ENCODE results near the gene SGIP1. TPM values are rescaled to one million over a fixed set of nuclear protein-coding genes. Genes with fewer than 3 reads are reported as not detected.
"Not testable (repeated sequence)": the region's sequence is repeated elsewhere in the genome, so short reads cannot be mapped to it uniquely, and the experiment has no call there.

Gene SGIP1
- total RNA-seq, 1 experiment from 2014 or later = 2.8 TPM

DNA sequence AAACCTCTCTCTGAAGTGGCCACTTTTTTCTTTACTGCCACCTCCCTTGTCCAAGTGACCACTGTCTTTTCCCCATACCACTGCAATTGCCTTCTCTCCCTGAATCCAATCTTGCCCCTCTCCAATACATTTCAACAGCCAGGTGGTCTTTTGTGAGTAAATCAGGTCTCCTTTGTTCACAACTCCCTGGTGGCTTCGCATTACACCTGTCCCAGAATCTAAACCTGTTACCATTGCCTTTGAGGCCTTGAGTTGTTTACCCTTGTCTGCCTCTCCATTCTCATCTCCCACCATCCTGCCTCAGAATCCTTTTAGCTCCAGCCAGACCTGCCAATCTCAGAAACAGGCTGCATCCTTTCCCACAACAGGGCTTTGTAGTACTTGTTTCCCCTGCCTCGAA, 196.5 kb downstream of the SGIP1 start:
- Histone ChIP-seq H3K27ac (no peak overlapping the region), H3K36me3 (no peaks in the 10 kb centered on the region), H3K4me1 (replicated peaks) (peaks cover 17% of the 10 kb centered on the region; the same call in 1 of the 2 replicates), H3K4me3 (no peak overlapping the region), H3K9me3 (replicated peaks) (no peaks in the 10 kb centered on the region), H3K27me3 (replicated peaks) (no peaks in the 10 kb centered on the region)
- DNase-seq (ENCODE audit: low read depth in 1 of 2, low spot score in 2 of 2) = no peak

DNA sequence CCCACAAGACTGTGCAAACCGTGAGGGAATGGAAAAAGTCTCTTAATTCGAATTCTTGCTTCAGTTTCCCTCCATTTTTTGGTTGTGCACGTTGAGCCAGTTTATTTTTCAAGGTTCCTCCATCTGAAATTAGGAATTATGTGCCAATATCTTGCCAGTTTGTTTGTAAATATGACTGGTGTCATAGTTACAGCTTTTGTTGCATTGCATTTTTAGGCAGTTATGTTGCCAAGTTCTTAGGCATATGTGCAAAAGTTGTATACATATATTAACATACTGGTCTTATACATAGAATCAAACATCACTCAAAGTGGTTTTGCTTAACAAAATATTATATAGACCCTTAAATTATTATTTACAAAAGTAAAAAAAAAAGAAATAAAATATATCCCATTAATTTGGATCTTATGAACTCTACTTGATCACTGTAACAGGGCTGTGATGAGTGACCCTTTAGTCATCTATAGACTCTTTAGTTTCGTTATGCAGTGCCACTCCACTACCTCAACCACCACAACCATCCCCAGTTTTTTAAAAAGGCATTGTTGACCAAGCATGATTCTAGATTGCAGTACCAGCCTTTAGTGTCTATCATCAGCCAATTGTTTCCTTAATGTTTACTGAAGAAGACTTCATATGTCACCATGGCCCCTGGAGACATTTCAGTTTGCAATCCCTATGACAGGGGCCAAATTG, 197.4 kb downstream of the SGIP1 start:
- H3K4me1 ChIP-seq (replicated peaks) = peaks cover 11% of the 10 kb centered on the region; the same call in 1 of the 2 replicates
- no peak for DNase-seq (ENCODE audit: low read depth in 1 of 2, low spot score in 2 of 2)

DNA sequence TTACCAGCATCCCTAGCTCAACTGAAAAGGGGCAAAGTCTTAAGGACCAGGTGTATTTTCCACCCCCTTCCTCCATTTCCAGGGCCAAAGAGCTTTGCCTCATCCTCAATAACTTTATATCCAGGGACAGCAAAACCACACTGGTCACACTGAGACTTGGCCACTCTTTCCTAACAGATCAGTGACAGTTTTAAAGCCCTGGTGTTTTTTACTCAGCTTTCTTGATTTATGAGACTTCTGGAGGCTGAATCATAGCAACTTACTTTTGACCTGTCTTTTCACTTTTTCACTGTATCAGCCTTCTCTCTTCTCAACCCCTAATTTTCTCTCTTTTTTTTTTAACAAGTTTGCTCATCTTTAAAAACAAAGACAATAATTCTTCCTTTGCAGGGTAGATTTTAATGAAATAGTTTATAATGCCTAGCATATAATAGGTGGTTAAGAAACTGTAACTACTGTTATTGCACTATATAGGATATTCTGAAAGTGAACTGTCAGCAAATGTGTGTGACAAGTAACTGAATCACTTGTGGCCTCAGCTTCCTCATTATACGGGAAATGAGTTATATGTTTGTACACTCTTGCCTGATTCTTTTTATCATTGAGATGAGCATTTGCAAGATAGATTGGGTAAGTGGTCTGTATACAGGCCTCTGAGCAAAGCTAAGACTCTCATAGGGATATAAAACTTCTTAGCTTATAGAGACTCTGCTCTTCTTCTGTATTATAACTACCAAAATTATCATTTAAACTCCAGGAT, 198.6 kb downstream of the SGIP1 start:
- Histone ChIP-seq H3K27me3 (replicated peaks) (no peaks in the 10 kb centered on the region), H3K36me3 (no peaks in the 10 kb centered on the region), H3K4me1 (replicated peaks) (peaks cover 11% of the 10 kb centered on the region; the same call in 1 of the 2 replicates), H3K27ac (no peak overlapping the region), H3K4me3 (no peak overlapping the region), H3K9me3 (replicated peaks) (no peaks in the 10 kb centered on the region)
- no peak for DNase-seq (ENCODE audit: low read depth in 1 of 2, low spot score in 2 of 2)

More for the DNA sequence above, 197.4 kb downstream of the SGIP1 start:
- no peaks in the 10 kb centered on the region for H3K36me3 ChIP-seq
- no peaks in the 10 kb centered on the region for H3K9me3 ChIP-seq (replicated peaks)
- no peak overlapping the region for H3K27ac ChIP-seq
- H3K4me3 ChIP-seq = no peak overlapping the region
- H3K27me3 ChIP-seq (replicated peaks) = no peaks in the 10 kb centered on the region

DNA sequence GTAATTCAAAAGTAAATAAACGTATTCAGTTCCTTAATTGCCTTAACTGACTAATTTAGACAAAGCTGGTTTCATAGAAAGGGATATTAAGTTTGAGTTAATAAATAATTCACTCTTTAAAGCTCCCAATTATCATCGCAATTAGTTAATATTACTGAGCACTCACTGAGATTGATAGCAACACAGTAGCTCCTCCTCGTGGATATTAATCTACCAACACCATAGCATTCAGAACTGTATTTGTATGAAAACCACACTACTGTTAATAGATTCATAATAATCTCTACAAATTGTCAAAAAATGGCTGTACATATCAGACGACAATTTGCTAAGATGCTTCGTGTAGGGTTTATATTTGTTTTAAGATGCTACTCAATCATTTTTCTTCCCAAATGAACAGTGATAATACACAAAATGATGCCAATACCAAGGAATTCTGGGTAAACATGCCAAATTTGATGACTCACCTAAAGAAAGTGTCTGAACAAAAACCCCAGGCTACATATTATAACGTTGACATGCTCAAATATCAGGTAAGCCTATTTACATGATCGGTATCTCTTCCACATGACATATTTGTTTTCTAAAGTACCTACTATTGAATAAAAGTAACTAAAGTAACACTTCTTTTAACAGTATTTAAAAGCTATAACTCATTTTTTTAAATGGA, 199.5 kb downstream of the SGIP1 start:
- no peak for DNase-seq (ENCODE audit: low read depth in 1 of 2, low spot score in 2 of 2)

DNA sequence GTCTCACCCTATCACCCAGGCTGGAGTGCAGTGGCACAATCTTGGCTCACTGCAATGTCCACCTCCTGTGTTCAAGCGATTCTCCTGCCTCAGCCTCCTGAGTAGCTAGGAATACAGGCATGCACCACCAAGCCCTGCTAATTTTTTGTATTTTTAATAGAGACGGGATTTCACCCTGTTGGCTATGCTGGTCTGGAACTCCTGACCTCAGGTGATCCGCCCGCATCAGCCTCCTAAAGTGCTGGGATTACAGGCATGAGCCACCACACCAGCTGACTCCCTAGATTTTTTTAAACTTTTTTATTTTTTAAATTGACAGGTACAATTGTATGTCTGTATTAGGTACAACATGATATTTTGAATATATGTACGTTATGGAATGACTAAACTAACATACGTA, 200.6 kb downstream of the SGIP1 start:
- H3K36me3 ChIP-seq; H3K4me3 ChIP-seq; H3K27me3 ChIP-seq (replicated peaks); DNase-seq (ENCODE audit: low read depth in 1 of 2, low spot score in 2 of 2); H3K27ac ChIP-seq; H3K9me3 ChIP-seq (replicated peaks): not testable (repeated sequence)
- H3K4me1 ChIP-seq (replicated peaks) = peaks cover 11% of the 10 kb centered on the region; the same call in 1 of the 2 replicates

More for the DNA sequence above, 199.5 kb downstream of the SGIP1 start:
- no peaks in the 10 kb centered on the region for H3K9me3 ChIP-seq (replicated peaks)
- peaks cover 11% of the 10 kb centered on the region; the same call in 1 of the 2 replicates for H3K4me1 ChIP-seq (replicated peaks)
- H3K27me3 ChIP-seq (replicated peaks) = no peaks in the 10 kb centered on the region
- H3K27ac ChIP-seq = no peak overlapping the region
- no peak overlapping the region for H3K4me3 ChIP-seq
- H3K36me3 ChIP-seq = no peaks in the 10 kb centered on the region

DNA sequence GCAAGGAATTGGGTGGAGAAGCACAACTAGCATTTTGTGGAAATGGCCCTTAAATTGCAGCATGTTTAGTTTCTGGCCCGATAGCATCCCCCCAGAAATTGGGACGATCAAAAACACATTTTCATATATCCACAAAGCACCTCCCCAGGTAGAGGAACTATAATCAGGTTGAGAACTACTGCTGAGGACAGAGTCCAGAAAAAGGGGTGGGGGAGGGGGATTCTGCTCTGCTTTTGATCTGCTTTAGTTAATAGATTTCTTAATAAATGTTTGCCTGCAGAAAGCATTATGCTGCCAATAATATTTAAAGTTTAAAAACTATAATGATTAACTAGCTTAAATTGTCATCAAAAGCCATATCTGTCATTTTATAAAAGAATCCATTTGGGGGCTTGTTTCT, 203.9 kb downstream of the SGIP1 start:
- no peaks in the 10 kb centered on the region for H3K9me3 ChIP-seq (replicated peaks)
- H3K27ac ChIP-seq = no peak overlapping the region
- H3K4me3 ChIP-seq = no peak overlapping the region
- H3K27me3 ChIP-seq (replicated peaks) = no peaks in the 10 kb centered on the region
- DNase-seq (ENCODE audit: low read depth in 1 of 2, low spot score in 2 of 2) = no peak
- peaks cover 9% of the 10 kb centered on the region; the same call in 1 of the 2 replicates for H3K4me1 ChIP-seq (replicated peaks)
- no peaks in the 10 kb centered on the region for H3K36me3 ChIP-seq

DNA sequence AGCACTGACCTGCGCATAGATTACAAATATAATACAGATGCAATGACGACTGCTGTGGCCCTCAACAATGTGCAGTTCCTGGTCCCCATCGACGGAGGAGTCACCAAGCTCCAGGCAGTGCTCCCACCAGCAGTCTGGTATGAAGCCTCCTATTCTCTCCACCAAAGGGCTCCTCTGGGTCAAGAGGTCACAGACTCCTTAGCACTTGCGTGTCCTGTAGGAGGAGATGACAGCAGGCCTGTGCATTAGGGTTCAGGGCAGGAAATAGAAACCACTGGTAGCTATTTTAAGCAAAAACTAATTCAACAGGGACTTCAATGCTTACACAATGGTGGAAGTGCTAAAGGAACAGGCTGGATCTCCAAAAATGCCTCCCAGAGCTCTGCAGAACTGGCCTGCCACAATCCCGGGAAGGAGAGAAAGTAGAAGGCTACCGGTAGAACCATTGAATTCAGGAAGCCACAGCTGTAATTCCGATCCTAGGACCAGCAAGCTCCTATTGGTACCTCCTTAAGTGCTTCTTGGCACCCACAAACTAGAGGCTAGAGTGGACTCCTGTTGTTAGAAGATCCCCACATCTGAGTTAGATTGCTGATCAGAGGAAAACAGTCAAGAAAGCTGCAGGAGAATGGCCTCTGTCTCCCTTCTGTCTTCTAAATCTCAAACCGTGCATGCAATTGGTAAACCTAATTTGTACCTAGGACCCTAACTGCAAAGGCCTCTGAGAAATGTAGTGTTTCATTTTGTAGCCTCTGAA, 205.6 kb downstream of the SGIP1 start:
- Histone ChIP-seq H3K4me3 (no peak overlapping the region), H3K9me3 (replicated peaks) (no peaks in the 10 kb centered on the region), H3K4me1 (replicated peaks) (no peaks in the 10 kb centered on the region), H3K36me3 (no peaks in the 10 kb centered on the region), H3K27ac (no peak overlapping the region), H3K27me3 (replicated peaks) (no peaks in the 10 kb centered on the region)
- no peak for DNase-seq (ENCODE audit: low read depth in 1 of 2, low spot score in 2 of 2)

DNA sequence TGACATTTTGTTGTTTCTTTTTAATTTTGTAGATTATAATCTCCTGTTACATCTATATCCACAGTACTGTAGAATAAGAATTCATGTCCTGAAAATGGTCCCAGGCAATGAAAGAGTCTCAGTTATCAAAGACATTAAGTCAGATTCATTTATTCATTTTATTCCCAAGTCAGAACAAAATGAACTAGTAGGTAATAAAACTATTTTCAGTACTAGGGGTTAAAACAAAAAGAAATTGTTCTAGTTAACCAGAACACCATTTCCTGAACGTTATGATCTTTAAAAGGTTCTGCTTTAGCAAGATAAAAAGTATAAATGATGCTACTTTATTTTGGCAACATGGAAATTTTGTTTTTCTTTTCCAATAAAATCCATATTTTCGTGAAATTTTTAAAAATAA, 211.5 kb downstream of the SGIP1 start:
- no peak overlapping the region for H3K4me3 ChIP-seq
- no peaks in the 10 kb centered on the region for H3K27me3 ChIP-seq (replicated peaks)
- H3K9me3 ChIP-seq (replicated peaks) = no peaks in the 10 kb centered on the region
- no peaks in the 10 kb centered on the region for H3K36me3 ChIP-seq
- no peak overlapping the region for H3K27ac ChIP-seq
- peaks cover 20% of the 10 kb centered on the region for H3K4me1 ChIP-seq (replicated peaks)
- DNase-seq (ENCODE audit: low read depth in 1 of 2, low spot score in 2 of 2) = no peak

DNA sequence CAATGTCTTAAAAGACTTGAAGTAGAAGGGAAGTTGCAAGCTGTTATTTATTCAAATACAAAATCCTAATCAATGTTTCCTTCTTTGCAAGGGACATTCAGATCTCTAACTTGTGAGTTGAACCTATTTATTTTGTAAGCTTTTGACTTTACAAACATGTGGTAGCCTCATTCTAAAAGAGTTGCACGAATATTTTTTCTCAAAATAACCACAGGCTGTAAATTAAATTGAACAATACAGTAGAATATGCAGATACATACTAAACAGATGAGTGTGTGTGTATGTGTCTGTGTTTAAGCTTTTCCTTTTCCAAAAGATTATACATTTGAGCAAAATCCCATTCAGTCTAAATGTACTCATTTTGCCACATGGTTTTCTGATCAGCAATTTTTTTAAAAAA, 213.5 kb downstream of the SGIP1 start:
- Histone ChIP-seq H3K4me1 (replicated peaks) (peaks cover 20% of the 10 kb centered on the region), H3K27me3 (replicated peaks) (no peaks in the 10 kb centered on the region), H3K27ac (no peak overlapping the region), H3K36me3 (no peaks in the 10 kb centered on the region), H3K9me3 (replicated peaks) (no peaks in the 10 kb centered on the region), H3K4me3 (no peak overlapping the region)
- peak in 1 of 2 experiments; percentile 40 for DNase-seq (ENCODE audit: low read depth in 1 of 2, low spot score in 2 of 2)

DNA sequence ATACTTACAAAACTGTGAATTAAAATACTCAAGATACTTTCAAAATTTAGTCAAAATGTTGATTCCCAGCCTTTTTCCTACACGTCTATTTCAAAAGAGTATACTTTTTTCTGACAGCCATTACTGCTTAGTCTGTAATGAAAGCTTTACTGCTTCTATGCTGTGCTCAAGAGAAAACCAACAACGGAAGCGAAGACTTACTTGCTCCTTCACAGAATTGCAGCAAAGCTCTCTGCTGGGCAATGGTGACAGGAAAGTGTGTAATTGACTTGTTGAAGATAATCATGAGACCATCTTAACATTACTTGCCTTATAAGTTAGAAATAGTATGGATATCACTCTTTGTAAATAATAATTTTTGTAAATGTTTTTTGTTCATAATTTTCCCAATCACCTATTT, 216.6 kb downstream of the SGIP1 start:
- H3K4me1 ChIP-seq (replicated peaks) = peaks cover 20% of the 10 kb centered on the region
- DNase-seq (ENCODE audit: low read depth in 1 of 2, low spot score in 2 of 2) = no peak

DNA sequence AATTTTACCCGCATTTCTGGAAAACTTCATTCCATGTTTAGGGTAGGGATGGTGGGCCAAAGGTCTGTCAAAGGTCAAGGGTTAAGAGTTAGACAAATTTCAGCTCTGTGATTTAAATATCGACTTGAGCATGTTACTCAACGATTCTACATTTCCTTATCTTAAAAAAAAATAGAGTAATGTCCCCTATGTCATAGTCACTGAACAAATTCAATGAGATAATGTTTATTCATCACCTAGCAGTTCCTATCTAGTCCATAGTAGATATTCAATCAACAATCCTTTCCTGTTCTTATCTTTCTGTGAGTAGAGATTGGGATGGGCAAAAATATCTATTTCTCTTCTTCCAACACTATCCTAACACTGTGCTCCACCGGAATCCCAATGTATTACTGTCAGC, 217.2 kb downstream of the SGIP1 start:
- no peak overlapping the region for H3K4me3 ChIP-seq
- no peak for DNase-seq (ENCODE audit: low read depth in 1 of 2, low spot score in 2 of 2)
- peaks cover 20% of the 10 kb centered on the region for H3K4me1 ChIP-seq (replicated peaks)

More for the DNA sequence above, 216.6 kb downstream of the SGIP1 start:
- H3K36me3 ChIP-seq = no peaks in the 10 kb centered on the region
- H3K27me3 ChIP-seq (replicated peaks) = no peaks in the 10 kb centered on the region
- H3K9me3 ChIP-seq (replicated peaks) = no peaks in the 10 kb centered on the region
- no peak overlapping the region for H3K27ac ChIP-seq
- H3K4me3 ChIP-seq = no peak overlapping the region

DNA sequence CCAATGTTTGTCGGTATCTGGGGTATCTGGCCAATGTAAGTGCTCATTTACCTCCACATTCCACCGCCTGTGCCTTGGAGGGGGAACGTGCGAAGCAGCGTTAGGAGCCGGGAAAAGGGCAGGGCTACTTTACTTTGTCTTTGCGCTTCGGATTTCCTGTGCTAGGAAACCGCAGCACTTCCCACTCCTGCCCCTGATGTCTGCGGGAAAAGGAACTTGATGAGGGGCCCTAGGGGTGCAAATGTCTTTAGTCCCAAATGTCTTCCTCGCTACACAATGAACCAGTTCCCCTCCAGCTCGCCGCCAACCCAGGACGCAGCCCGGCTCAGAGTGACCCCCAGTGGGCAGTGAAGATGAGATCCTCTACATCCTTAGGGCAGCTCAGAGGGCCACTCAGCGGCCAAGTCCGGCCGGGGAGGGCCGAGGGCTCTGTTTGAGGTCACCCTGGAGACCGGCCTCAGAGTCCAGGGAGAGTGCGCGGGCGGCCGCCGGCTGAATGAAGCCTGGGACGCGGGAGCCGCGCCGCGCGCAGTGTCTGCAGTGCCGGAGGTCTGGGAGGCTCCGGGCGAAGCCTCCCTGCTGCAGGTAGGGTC, 218.1 kb downstream of the SGIP1 start, which contains the start of gene DYNLT5:
DYNLT5 (plus strand) TSS at position 460 of the 593 bp plus-strand sequence. CDS start 2,200 bp downstream, outside the sequence.
- DNase-seq (ENCODE audit: low read depth in 1 of 2, low spot score in 2 of 2) = no peak
- Histone ChIP-seq H3K36me3 (no peaks in the 10 kb centered on the region), H3K4me1 (replicated peaks) (peaks cover 14% of the 10 kb centered on the region), H3K27me3 (replicated peaks) (no peaks in the 10 kb centered on the region), H3K4me3 (no peak within 1 kb of the TSS), H3K9me3 (replicated peaks) (no peaks in the 10 kb centered on the region), H3K27ac (no peak within 1 kb of the TSS)

More for the DNA sequence above, 217.2 kb downstream of the SGIP1 start:
- Histone ChIP-seq H3K27me3 (replicated peaks) (no peaks in the 10 kb centered on the region), H3K27ac (no peak overlapping the region), H3K9me3 (replicated peaks) (no peaks in the 10 kb centered on the region), H3K36me3 (no peaks in the 10 kb centered on the region)
